ENCODE data around the gene FIG4. TPM values are rescaled to one million over a fixed set of nuclear protein-coding genes. Genes with fewer than 3 reads are reported as not detected.

FIG4 gene
- total RNA-seq, 1 donor from 2014 or later: 15.6 TPM

- DNase-seq (ENCODE audit: low read depth): no peak
- Histone ChIP-seq H3K27me3 (ENCODE audit: control insufficient read depth, insufficient read depth, low read length) (no peaks in the 10 kb centered on the region), H3K4me3 (ENCODE audit: low read depth, low read length) (no peak overlapping the region), H3K36me3 (ENCODE audit: control insufficient read depth, insufficient read depth, low read length) (no peaks in the 10 kb centered on the region)
- TF ChIP-seq CTCF (IDR thresholded peaks at IDR 0.05; ENCODE audit: insufficient read depth, low read length, poor library complexity, severe bottlenecking): no peak
Measured at GRCh38 chr6:109840034-109840433, 148.9 kb downstream of the FIG4 start.

GRCh38 chr6:109840796-109841195, 149.7 kb downstream of the FIG4 start:
- no peaks in the 10 kb centered on the region for H3K27me3 ChIP-seq (ENCODE audit: control insufficient read depth, insufficient read depth, low read length)
- TF ChIP-seq CTCF (IDR thresholded peaks at IDR 0.05; ENCODE audit: insufficient read depth, low read length, poor library complexity, severe bottlenecking): no peak
- DNase-seq (ENCODE audit: low read depth): no peak
- H3K4me3 ChIP-seq (ENCODE audit: low read depth, low read length): no peak overlapping the region
- no peaks in the 10 kb centered on the region for H3K36me3 ChIP-seq (ENCODE audit: control insufficient read depth, insufficient read depth, low read length)

- Histone ChIP-seq H3K36me3 (ENCODE audit: control insufficient read depth, insufficient read depth, low read length) (no peaks in the 10 kb centered on the region), H3K27me3 (ENCODE audit: control insufficient read depth, insufficient read depth, low read length) (no peaks in the 10 kb centered on the region), H3K4me3 (ENCODE audit: low read depth, low read length) (no peak overlapping the region)
- no peak for DNase-seq (ENCODE audit: low read depth)
- no peak for TF ChIP-seq CTCF (IDR thresholded peaks at IDR 0.05; ENCODE audit: insufficient read depth, low read length, poor library complexity, severe bottlenecking)
Measured at GRCh38 chr6:109841869-109842268, 150.8 kb downstream of the FIG4 start.

- TF ChIP-seq CTCF (IDR thresholded peaks at IDR 0.05; ENCODE audit: insufficient read depth, low read length, poor library complexity, severe bottlenecking): no peak
- Histone ChIP-seq H3K4me3 (ENCODE audit: low read depth, low read length) (no peak overlapping the region), H3K27me3 (ENCODE audit: control insufficient read depth, insufficient read depth, low read length) (no peaks in the 10 kb centered on the region), H3K36me3 (ENCODE audit: control insufficient read depth, insufficient read depth, low read length) (no peaks in the 10 kb centered on the region)
- no peak for DNase-seq (ENCODE audit: low read depth)
Measured at GRCh38 chr6:109852713-109853112, 161.6 kb downstream of the FIG4 start.

GRCh38 chr6:109853426-109853825, 162.3 kb downstream of the FIG4 start:
- no peak for TF ChIP-seq CTCF (IDR thresholded peaks at IDR 0.05; ENCODE audit: insufficient read depth, low read length, poor library complexity, severe bottlenecking)
- Histone ChIP-seq H3K4me3 (ENCODE audit: low read depth, low read length) (no peak overlapping the region), H3K36me3 (ENCODE audit: control insufficient read depth, insufficient read depth, low read length) (no peaks in the 10 kb centered on the region), H3K27me3 (ENCODE audit: control insufficient read depth, insufficient read depth, low read length) (no peaks in the 10 kb centered on the region)
- DNase-seq (ENCODE audit: low read depth): no peak

- no peaks in the 10 kb centered on the region for H3K36me3 ChIP-seq (ENCODE audit: control insufficient read depth, insufficient read depth, low read length)
- H3K27me3 ChIP-seq (ENCODE audit: control insufficient read depth, insufficient read depth, low read length): no peaks in the 10 kb centered on the region
- no peak for DNase-seq (ENCODE audit: low read depth)
- no peak for TF ChIP-seq CTCF (IDR thresholded peaks at IDR 0.05; ENCODE audit: insufficient read depth, low read length, poor library complexity, severe bottlenecking)
- no peak overlapping the region for H3K4me3 ChIP-seq (ENCODE audit: low read depth, low read length)
Measured at GRCh38 chr6:109853951-109854350, 162.9 kb downstream of the FIG4 start.

Measured in kidney epithelial cell (primary cell).